ENCODE measurements around the gene IRF2.

IRF2 gene

DNA sequence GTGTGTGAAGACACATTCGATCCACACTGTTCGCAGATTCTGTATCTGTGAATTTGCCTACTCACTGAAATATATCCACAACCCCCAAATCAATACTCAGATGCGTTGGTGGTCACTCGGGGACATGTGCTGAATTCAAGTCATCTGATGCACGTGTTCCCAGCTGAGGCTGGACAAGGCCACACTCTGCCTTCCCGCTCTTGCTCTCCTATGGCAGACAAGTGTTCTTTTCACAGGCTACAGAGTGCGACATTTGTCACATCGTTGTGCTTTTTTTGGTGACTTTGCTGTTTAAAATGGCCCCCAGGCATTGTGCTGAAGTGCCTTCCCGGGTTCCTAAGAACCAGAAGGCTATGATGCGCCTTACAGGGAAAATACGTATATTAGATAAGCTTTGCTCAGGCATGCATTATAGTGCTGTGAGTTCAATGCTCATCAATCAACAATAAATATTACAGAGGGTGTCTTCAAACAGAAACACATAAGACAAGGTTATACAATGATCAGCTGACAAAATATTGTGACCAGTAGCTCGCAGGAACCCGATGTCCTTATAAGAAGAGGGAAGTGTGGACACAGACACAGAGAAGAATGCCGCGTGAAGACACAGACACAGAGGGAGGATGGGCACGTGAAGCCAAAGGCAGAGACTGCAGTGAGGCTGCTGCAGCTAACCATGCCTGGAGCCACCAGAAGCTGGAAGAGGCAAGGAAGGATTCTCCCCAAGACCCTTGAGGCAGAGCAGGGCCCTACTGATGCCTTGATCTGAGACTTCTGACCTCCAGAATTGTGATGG, 42.0 kb downstream of the IRF2 start:
- DNase-seq (ENCODE audit: low spot score), result no peak

DNA sequence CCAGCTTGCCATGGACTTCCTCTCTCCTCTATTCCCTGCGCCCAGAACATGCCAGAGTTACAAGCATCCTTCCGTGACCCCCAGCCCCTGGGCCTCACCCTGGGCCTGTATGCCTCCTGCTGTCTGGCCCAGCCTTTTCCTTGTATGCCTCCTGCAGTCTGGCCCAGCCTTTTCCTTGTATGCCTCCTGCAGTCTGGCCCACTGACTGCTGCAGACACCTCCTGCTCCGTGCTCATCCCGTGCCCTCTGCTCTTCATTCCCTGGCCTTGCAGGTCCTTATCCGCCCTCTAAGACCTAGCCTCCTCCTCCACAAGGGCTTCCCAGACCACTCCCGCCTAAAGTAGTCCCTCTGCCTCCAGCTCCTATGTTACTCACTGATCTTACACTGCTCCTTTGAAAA, 44.2 kb downstream of the IRF2 start:
- no peak for DNase-seq (ENCODE audit: low spot score)

DNA sequence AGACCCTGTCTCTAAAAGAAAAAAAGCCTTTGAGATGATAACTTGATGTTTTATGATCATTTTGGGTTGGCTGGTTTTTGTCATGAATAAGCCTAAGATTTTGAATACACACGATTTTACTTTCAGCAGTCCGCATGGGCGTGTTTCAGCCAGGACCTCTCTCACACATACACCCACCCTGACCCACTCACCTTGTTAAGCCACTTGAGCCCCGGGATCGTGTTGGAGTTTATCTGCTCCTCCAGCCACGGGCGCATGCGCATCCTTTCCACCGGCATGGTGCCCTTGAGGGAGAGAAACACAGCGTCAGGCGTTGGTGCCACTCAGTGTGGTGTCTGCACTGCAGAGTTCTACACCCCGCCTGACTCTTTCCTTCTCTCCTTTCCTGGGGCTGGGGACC, 45.6 kb downstream of the IRF2 start:
- no peak for DNase-seq (ENCODE audit: low spot score)

DNA sequence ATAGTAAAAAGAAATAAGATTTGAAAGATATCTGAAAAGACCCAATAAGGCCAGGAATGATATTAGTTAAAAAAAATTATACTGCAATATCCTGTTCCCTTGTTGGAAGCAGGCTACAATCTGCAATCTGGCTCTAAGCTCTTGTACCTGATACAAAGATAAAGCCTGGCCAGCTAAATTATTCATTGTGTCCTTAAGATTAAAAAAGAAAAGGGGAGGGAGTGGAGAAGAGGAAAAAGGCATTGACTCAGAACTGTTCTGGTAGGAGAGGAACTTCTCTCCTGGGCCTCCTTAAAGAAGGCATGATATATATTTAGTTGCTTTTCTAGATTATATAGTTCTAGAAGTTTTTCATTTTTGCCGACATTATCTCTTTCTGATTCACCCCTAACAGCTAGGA, 46.7 kb downstream of the IRF2 start:
- DNase-seq (ENCODE audit: low spot score), result no peak

DNA sequence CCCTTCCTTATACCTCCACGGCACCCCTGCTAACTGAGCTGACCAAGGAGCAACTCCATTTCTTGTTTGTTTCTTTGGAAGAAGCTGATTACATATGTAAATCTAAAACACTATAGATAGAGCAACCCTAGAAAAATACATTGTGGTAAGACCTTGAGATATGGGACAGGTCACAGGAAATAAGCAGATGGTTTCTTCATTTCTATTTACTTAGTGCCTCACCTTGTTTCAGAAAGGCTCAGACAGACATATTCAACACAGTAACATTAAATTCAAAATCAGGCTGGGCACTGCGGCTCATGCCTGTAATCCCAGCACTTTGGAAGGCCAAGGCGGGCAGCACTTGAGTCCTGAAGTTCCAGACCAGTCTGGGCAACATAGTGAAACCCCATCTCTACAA, 47.3 kb downstream of the IRF2 start:
- no peak for DNase-seq (ENCODE audit: low spot score)

DNA sequence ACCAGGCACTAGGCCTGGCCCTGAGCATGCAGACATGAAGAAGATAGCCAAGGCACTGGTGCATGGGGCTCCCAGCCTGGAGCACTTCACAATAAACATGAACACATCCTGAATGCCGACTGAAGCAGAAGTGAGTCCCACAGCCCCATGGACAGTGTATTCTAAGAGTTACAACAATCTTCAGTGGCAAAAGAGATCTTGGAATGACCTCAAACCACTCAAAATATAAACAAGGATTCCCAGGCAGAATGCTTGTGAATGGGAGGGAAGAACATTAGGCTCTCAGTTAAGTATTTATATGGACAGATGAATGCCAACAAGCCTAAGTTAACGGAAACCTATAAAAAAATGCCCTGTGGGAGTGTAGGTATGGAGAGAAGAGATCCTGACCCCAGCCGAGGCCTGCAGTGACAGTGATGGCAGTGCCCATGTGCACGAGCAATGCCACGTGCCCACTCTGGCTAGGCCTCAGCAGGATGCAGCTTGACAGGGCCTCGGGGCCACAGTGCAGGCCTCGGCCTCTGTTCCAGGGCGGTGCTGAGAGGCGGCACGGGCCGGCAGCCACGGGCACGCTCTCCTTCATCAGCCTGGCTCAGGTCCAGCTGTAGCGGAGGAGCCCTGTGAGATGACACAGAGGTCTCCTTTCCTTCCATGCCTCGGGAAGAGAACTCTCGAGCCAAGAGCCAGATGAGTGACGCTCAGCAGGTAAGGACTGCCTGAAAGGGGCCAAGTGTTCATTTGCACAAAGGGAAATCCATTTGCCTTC, 49.2 kb downstream of the IRF2 start:
- DNase-seq (ENCODE audit: low spot score), result no peak

DNA sequence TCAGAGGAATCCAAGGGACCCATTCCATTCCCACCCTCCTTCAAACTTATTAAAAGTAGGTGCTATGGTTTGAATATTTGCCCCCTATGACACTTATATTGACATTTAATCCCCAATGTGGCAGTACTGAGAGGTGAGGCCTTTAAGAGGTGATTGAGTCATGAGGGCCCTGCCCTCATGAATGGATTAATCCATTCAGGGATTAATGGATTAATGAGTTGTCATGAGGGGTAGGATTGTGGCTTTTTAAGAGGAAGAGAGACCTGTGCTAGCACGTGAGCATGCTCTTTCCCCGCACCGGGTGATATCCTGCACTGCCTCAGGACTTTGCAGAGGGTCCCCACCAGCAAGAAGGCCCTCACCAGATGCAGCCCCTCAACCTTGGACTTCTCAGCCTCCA, 50.1 kb downstream of the IRF2 start:
- DNase-seq (ENCODE audit: low spot score), result no peak

DNA sequence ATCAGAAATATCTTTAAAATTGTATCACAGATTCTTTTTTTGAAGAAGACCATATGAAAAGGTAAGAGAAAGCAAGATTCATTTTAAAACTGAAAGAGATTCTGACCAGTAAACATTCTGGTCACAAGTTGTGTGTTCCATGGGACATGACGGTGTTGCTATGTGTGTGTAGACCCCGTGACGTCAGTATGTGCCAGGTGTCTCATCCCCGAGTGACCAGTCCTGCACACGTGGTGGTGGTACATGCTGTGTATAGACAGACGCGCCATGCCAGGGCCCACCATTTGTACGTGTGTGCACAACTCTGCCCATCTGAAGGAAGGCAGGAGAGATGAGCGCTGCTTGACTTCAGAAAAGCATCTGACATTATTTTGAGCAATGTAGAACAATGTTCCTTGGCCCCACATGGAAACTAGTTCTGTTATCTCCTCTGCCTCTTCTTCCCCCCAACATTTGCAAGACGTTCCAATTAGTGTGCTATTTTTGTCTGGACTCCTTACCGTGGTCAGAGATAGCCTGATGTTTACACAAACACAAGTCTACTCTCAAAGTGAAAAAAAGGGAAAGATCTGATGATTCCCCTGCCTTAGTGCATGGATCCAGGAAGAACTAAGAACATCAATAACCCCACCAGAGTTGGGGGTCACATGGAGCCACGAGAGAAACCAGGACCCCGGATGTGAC, 51.2 kb downstream of the IRF2 start:
- DNase-seq (ENCODE audit: low spot score), result no peak

DNA sequence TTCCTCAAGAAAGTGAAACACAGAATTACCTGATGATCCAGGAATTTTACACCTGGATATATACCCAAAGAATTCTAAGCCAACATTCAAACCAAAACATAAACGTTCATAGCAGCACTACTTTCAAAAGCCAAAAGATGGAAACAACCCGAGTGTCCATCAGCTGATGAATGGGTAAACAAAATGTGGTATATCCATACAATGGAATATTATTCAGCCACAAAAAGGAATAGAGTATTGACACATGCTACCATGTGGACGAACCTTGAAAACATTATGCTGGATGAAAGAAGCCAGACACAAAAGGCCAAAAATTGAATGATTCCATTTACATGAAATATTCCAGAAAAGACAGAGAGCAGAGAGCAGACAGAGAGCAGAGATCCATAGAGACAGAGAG, 52.0 kb downstream of the IRF2 start:
- no peak for DNase-seq (ENCODE audit: low spot score)

DNA sequence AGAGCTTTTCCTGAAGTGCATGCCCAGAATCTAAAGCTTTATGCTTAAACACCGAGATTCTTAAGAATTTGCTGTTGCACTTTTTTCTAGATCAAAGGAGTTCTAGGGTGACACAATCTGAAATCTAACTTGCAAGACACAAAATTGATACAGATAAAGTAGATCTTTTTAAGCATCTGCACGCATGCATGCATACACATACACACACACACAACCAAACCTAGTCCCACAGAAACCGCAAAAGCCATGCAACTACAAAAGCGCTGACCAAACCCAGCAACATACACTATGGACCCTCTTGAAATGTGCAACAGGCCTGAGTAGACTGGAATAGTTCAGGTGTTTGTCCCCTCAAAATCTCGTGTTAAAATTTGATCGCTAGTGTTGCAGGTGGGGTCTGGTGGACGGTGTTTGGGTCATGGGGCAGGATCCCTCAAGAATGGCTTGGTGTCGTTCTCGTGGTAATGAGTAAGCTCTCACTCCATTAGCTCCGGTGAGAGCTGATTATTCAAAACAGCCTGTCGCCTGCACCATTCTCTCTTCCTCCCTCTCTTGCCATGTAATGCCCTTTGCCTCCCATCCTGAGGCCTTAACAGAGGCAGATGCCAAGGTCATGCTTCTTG, 52.7 kb downstream of the IRF2 start:
- DNase-seq (ENCODE audit: low spot score), result no peak

DNA sequence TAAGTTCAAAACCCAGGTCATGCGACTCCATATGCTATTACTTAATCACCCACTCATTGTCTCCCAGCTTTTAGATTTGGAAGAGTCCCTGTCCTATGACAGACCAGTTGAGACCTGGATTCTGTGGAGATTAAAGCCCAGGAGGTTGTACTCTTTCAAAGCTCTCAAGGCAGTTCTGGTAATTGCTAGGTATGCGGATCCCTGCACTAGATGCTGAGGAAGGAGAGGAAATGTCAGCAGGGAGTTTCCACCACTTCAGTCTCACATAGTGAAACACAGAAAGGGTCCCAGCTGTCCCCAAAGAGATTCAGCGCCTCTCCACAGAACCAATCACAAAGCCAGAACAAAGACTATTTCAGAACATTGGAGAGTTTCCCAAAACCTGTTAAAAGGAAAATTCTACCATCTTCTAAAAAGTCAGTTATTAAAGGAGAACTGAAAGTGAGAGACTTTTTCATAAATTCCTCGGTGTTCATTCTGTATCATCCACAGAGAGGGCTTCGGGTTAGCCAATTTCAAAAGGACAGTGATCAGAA, 53.4 kb downstream of the IRF2 start:
- DNase-seq (ENCODE audit: low spot score), result peak; percentile 30

DNA sequence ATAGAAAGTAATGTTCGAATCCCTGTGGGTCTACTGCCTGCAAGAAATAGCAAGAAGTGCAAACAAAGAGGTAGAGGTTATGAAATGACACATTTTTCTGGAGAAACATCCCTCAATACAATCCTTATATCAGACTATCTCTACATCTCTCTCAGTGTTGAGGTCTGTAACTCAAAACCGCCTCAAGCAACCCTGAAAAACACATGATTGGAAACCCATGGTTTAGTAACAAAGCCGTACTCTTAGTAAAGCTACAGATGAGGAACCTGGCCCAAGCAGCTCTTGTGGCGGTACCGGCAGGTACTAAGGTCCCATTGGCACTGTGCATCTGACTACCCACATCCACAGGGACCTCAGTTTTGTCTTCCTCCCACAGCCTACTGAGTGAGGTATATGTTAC, 53.9 kb downstream of the IRF2 start:
- peak; percentile 31 for DNase-seq (ENCODE audit: low spot score)

DNA sequence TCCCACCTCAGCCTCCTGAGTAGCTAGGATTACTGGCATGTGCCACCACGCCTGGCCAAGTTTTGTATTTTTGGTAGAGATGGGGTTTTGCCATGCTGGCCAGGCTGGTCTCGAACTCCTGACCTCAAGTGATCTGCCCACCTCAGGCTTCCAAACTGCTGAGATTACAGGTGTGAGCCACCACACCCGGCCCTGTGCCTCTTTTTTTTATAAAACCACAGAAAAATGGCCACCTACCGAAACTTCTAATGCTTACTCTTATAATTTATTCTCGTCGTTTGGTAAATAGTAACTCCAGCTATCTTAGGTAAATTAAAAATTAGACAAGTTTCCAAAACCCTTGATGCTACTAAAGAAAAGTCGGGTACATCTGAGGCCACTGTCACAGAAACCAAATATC, 54.4 kb downstream of the IRF2 start:
- no peak for DNase-seq (ENCODE audit: low spot score)

DNA sequence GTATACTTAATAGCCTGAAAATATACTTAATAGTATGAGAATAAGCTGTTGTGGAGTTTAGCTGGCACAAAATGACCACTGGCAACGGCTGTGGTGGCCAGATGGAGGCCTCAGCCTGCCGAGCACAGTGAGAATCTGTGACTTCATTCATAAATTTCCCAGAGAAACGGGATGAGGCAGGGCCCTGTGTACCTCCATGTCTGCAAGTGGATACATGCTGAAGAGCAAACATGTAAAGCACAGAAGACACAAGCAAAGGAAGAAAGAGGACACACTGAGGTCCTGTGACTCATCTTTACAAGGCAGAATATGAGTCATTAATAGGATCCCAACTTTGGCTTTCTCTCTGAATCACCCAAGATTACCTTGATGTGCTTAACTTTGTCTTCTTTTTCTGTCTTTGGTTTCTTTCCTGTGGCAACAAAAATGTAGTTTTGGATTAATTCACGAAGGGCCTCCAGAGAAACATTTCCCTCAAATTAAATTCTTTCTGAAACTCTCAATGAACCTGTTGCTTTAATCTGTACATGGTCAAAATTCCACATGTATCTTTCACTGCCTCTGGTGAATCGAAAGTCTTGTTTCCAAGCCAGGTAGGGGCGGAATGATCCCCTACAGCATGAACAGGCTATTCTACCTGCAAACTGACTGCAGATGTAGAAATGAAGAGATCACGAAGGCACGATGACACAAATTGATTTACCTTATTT, 56.4 kb downstream of the IRF2 start:
- peak; percentile 75 for DNase-seq (ENCODE audit: low spot score)

DNA sequence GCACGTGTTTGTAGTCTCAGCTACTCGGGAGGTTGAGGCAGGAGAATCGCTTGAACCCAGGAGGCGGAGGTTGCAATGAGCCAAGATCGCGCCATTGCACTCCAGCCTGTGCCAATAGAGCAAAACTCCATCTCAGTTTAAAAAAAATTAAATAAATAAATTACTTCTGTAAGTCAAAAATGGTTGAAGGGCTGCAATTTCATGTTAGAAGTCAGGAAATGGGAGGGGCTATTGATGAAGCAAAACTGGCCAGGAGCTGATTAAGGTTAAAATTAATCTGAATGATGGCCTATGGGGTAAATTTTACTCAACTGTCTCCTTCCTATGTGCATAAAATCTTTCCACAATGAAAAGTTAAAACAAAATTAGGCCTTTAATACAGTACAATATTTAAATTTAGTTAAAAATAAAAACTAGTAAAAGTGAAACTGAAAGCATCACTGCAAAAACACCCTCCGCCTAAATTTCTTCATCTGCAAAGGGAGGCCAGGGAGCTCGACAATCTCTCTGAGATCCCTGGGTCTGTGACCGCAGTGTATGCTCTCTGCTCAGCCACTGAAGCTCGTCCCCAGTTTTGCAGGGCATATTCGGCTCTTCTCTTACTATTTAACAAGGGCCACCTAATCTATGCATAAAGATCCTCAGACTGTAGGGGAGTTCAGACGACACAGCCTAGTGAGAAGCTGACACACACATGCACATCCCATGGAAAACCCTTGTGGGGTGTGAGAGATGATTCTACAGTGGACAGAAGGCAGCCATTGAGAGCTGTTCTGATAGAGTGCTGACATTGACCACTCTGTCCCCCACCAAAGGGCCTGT, 57.2 kb downstream of the IRF2 start:
- DNase-seq (ENCODE audit: low spot score), result peak; percentile 45

DNA sequence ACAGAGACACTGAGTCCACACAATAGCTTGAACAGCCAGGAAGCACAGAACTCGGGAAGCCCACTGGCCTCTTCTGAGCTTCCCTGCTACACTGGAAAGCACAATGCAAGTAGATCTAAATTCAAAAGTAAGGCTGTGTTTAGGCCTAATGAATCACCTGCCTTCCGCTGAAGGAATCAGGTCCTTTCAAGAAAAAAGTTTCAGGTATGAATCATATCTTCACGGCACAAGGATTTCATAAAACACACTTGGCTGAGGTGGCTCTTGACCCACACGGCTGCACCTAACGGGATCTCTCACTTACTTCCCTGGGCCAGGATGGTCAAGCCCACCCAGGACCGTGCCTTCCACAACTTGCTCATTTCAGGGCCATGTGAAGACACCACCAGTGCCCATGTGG, 59.3 kb downstream of the IRF2 start:
- no peak for DNase-seq (ENCODE audit: low spot score)

DNA sequence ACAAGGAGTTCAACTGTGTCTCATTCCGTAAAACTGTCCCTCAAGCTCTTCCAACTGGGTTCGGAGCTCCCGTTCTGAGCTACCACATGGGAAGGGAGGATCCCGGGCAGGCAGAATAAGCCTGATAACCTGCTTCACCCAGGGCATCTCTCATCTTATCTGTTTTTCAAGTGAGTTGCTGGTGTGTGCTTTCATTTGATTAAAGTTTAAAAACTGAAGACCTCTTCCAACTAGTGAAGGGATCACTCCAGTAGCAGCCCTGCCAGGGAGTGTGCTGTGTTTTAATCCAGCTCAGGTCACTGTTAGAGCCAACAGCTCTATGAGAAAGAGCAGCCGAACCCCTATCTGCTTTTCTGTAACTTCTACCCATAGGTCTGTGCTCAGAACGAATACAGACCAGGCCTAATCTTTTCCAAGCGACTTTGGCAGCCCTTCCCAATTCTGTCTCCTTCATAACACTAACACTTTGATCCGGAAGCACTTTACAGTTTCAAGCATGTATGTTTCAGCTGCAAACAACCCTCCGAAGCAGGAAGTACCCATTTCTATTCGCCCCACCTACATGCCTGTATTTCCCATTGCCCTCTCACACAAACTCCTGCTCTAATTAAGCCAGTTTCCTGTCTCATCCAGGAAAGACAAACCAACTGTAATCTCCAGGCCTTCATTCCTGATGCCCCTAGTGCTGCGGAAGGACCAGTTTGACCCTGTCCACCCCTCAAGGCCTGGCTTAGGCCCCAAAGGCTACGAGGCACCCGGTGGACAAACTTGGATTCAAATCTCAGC, 60.9 kb downstream of the IRF2 start:
- DNase-seq (ENCODE audit: low spot score), result no peak

DNA sequence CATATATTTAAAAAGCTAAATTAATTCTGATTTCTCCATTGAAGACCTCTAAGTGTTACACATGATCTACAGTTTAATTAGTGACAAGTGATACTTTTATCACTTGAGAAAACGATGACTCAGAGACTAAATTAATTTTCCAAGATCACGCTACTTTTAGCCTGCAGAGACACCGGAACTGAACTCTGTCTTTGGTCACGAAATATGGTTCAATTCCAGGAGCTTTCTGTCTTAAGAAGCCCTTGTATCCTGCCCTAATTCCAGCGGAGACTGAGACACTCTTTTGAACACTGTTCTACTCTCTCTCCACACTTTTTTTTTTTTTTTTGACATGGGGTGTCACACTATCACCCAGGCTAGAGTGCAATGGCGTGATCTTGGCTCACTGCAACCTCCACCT, 63.6 kb downstream of the IRF2 start:
- DNase-seq (ENCODE audit: low spot score), result no peak

DNA sequence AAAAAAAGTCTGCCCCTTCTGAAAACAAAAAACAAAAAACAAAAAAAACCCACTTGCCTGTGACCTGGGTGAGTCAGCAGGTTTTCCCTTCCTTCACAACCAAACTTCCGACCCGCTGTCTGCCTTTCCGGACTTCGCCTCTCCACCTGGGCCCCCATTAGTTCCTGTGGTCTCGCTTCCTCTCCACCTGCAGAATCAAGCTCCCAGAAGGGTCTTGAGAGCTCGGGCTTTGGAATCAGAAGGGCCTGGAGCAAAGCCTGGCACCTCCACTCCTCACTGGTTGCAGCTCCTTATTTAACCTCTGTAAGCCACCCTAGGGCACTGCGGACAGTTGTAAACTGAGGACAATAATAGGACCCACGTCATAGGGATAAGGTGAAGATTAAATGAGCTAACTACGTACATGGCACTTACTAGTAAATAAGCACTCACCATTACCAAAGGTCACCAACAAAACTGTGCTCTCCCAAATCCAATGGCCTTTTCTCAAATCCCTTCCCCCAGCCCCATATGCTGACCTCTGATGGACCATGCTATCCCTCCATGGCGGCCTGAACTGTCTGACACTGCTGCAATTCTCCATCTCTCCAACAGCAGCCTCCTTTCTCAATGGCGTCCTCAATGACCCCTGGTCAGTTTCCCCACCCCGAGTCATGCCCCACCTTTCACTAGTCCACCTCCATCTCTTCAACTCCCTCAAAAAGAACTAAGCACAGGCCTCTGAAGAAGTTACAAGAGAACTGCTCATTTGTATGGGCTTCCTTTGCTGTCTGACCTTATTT, 64.2 kb downstream of the IRF2 start:
- DNase-seq (ENCODE audit: low spot score), result peak; percentile 37

Measured in CD4-positive, alpha-beta T cell treated with Interleukin-15 for 4 hours (primary cell).